Measurements from ENCODE around the gene HIC1.

HIC1 gene

DNA sequence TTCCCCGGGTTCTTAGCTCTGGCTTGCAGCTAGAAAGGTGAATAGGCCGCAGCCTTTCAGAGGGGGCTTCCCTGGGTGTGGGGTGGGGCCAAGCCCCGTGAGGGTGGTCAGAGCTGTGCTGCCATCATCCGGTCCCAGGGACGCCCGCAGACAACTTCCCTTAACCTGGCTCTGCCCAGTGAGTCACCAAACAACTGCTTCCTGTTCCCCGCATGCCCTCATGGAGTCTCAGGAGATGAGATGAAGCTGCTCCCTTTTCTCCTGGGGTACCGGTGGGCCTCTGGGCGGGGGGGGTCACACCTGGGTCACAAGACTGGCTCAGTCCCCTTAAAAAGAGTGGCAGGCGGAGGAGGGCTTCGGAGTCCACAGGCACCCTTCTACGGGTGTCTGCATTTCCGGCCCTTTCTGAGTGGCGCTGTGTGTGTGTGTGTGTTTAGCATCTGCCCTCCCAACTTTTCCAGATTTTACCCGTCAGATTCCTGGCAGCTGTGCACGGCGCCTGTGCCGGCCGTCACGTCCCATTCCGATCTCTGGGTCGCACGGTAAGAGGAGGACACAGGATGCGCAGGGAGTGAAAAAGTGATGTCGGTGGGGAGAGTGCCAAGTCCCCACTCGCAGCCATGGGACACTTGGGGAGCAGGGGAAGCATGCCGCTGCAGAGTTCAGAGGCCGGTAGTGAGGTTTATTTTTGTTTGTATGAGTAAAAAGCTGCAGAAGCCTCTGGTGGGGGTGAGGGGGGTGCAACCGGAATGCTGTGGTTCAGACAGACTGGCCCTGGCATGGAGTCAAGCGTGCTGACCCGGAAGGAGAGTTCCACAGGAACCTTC lies 16.8 kb downstream of the HIC1 start:
- peak; percentile 54 for DNase-seq

- DNase-seq = peak; percentile 19
Observed at GRCh38 chr17:2074919-2075318, 20.0 kb downstream of the HIC1 start.

GRCh38 chr17:2075336-2076086 lies 20.6 kb downstream of the HIC1 start:
- peak; percentile 74 for DNase-seq

- peak; percentile 61 for DNase-seq
Observed at GRCh38 chr17:2076087-2076984, 21.4 kb downstream of the HIC1 start.

- no peak for DNase-seq
Observed at GRCh38 chr17:2077040-2077439, 22.1 kb downstream of the HIC1 start.

DNA sequence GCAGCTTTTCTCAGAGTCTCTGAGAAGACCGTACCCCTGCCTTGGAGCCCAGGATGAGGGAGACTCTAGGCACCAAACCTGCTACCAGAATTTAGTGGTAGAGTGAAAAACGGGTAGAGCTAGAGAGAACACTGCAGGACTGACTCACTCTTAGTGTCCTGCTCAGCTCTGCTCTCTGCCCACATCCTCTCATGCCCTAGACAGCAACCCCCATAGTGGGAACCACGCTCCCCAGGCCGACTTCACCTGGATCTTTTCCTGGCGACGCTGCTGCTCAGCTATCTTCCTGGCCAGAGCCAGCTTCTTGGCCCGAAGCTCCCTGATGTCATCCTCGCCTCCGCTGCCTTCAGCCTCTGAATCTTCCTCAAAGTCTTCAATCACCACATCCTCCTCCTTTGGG lies 26.7 kb downstream of the HIC1 start:
- no peak for DNase-seq

DNA sequence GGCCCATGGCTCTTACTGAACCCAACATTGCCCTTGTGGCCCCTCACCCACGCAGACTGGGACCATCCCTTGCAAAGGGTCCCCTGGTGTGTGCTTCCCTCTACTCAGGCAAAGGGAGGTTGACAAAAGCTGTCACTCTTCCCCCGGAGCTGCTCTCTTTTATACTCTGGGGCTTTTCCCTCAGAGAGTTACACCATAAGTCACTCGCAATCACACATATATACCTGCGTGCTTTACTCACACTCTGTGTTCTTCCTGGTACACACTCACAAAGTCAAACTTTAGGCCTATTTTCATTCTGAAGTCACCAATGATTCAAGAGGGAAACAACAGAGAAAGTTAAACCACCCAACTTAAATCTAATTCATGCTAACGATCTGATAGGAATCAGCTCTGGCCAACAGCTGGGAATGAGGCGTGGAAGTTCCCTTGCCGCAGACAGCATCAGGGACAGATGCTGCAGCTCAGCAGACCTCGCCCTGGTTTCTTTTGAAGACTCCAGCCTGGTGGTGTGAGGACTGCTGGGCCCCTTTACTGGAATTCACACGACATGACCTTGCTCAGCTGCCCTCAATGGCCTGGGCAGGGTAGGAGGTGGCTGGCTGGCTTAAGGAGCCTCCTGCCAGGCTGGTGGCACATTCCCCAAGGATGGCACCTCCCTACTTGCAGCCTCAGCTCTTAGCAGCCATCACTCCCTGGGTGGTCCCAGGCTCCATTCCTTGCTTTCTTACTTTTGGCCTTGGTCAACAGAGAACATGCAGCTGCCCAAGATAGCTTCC lies 27.3 kb downstream of the HIC1 start:
- no peak for DNase-seq

GRCh38 chr17:2083613-2084035 lies 28.7 kb downstream of the HIC1 start:
- no peak for DNase-seq

DNA sequence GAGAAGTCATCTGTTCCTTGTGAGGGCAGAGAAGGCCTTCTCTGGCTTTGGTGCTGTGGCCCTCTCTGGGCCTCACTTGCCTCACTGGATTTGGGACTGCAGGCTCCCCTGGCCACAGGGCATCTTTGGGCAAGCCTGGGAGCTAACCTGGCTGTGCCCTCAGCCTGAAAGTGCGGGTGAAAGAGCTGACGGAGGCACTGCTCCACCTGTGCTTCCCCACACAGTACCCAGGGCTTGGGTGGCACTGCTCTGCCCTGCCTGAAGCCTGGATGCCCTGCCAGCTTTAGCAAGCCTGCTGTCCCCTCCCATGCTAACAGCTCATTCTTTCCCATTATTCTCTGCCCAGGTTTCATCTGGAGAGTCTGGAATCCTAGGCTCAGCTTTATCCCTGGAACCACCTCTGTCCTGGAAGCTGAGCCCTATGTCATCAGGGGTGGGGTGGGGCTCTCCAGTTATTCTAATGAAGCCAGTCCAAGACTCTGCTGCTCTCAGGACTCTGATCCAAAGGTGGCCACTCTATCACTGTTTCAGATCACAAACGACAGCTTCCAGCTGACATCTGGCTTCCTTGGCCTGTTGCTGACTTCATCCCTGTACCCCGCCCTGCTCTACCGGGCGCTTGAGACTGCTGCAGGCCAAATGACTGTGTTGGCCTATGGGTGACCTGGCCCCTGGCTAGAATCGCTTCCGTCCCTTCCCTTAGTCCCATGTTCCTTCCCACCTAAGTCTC lies 29.3 kb downstream of the HIC1 start:
- DNase-seq = no peak

GRCh38 chr17:2084766-2085647 lies 30.1 kb downstream of the HIC1 start:
- DNase-seq = no peak

- DNase-seq = no peak
Observed at GRCh38 chr17:2085648-2085949, 30.7 kb downstream of the HIC1 start.

DNA sequence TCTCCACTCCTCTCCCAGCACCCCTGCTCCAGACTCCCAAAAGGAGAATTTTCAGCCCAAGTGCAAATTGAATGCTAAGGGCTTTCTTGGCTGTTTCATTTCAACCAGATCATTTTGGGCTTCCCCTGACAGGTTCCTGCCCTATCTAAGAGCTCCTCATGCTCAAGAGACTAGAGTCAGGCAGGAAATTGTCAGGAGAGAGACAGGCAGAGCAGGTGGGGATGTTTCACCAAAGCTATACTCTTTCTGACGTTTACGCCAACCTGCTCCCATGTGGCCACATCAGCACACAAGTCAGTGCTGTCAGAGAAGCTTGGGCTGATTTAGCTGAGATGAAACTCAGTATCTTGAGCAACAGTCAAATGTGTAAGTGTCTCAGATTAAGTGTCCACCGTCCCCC lies 31.4 kb downstream of the HIC1 start:
- DNase-seq = no peak

GRCh38 chr17:2087597-2088211 lies 32.8 kb downstream of the HIC1 start:
- no peak for DNase-seq

DNA sequence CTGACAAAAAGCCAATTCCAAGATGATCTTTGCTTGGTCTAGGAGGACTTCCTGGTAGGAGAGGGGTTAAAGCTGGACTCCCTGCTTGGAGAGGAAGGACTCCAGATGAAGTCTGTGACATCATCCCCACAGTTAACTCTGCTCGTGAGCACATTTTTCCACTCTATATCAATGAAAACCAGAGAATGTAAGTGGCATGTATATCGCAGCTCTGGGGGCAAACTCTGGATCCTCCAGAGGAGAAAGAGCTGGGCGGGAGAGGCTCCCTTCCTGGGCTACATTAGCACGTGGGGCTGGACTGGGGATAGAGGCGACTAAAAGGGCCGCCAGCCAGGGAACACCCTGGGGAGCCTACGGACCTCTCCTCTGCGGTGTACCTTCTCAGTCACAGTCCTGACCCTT lies 34.1 kb downstream of the HIC1 start:
- DNase-seq = no peak

- no peak for DNase-seq
Observed at GRCh38 chr17:2090210-2090641, 35.3 kb downstream of the HIC1 start.

- no peak for DNase-seq
Observed at GRCh38 chr17:2090804-2091534, 36.1 kb downstream of the HIC1 start.

DNA sequence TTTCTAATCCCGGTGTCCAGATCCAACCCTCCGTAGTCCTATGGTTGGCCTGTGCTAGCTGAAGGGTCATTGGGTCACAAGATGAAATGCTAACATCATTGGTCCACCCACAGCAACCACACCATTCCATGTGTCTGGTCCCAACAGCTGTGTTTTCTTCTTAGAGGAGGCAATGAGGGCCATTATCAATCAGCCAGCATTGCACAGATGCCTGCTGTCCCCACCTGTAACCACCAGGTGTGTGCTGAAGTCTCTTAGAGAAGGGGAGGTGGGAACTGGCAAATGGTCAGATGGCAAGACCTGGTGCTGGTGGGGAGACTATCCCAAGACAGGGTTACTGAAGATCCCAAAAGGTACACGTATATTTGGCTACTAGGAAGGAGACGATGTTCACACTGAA lies 37.4 kb downstream of the HIC1 start:
- DNase-seq = no peak

- no peak for DNase-seq
Observed at GRCh38 chr17:2093349-2093748, 38.4 kb downstream of the HIC1 start.

DNA sequence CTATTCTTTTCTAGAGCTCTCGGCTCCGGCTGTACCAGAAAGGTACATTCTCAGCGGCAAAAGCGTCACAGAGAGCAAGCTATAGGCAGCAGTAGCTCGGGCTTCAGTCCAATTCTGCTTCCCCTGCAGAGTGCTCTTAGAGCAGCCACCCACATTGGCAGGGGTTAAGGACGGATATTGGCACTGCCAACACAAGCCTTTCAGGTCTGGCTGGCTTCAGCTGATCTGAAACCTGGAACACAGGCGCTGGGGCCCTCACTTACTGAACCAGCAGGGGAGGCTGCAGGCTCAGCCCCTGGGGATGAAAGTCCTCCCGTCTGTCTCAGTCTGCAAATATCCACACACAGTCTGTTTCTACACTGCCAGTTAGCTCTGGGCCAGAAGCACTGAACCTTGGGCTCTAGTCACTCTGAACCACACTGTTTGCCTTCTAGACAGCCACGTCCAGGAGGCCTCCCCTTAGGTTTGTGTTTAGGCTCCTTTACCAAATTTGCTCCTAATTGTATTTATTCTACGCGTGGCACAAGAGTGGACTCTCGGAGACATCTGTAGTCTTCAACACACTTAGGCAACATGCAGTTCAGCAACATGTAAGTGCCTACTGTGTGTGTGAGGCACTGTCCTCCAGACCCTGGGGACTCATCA lies 40.1 kb downstream of the HIC1 start:
- DNase-seq = no peak
